ENCODE results near the gene MZT2A.
"Not testable (repeated sequence)": the region's sequence is repeated elsewhere in the genome, so short reads cannot be mapped to it uniquely, and the experiment has no call there.

MZT2A gene

DNA sequence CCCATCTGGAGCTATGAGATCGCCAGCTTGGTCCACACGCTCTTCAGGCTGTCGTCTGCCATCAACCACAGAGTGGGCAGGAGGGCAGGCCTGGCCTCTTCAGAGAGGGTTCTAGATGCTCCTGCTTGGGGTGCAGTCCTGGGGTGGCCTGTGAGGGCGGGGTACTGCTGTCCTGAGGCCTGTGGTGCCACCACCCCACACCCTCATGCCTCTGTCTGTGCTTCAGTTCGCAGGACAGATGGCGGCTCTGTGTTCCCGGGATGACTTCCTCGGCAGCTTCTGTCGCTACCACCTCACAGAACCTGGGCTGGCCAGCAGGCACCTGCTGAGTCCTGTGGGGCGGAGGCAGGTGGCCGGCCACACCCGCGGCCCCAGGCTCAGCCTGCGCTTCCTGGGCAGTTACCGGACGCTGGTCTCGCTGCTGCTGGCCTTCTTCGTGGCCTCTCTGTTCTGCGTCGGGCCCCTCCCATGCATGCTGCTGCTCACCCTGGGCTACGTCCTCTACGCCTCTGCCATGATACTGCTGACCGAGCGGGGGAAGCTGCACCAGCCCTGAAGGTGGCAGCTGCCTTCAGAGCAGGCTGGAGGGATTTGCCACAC is 27.8 kb upstream of the MZT2A start:
- DNase-seq, result not testable (repeated sequence)

DNA sequence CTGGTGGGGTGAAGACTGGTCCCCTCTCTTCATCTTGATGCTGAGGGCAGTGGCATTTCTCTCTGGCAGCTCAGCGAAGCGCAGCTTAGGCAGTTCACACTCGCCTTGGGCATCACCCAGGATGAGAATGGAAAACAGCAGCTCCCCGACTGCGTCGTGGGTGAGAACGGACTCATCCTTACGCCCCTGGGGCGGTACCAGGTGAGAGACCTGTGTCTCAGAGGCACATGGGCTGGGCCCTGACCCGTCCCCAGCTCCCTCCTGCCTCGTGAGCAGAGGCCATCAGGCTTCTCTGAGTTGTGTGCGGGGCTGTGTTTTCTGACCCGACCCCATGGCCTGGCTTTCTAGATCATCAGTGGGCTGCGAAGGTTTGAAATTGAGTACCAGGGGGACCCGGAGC is 27.3 kb upstream of the MZT2A start:
- DNase-seq, result no peak

DNA sequence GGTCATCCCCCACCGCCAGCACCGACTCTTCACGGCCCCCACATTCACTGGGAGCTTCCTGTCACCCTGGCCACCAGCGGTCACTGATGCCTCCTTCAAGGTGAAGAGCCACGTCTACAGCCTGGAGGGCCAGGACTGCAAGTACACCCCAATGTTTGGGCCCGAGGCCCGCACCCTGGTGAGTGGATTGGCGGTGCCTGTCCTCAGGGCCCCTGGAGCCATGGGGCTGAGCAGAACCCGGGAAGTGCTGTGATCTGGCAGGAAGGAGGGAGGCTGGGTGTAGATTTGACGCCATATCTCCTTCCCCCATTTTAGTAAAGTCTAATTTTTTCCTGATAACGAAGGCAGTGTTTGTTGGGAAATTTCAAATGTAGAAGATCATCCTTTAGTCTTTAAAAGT is 26.3 kb upstream of the MZT2A start:
- not testable (repeated sequence) for DNase-seq

DNA sequence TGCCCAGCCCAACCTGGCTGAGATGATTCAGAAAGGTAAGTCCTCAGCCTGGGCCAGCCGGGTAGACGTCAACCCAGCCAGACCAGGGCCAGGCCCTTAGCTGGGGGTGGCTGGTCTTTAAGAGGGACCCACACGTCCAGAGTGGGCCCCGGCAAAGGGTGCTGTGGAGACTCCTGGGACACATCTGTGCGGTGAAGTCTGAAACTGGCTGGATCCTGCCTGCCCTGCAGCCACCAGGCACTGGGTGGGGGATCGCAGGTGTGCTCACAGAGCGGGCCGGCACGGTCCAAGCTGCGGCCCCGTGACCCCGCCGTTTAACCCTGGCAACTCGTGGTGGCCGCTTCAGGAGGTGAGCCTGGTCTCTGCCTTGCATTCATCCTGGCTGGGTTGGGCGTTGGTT is 25.7 kb upstream of the MZT2A start:
- not testable (repeated sequence) for DNase-seq

DNA sequence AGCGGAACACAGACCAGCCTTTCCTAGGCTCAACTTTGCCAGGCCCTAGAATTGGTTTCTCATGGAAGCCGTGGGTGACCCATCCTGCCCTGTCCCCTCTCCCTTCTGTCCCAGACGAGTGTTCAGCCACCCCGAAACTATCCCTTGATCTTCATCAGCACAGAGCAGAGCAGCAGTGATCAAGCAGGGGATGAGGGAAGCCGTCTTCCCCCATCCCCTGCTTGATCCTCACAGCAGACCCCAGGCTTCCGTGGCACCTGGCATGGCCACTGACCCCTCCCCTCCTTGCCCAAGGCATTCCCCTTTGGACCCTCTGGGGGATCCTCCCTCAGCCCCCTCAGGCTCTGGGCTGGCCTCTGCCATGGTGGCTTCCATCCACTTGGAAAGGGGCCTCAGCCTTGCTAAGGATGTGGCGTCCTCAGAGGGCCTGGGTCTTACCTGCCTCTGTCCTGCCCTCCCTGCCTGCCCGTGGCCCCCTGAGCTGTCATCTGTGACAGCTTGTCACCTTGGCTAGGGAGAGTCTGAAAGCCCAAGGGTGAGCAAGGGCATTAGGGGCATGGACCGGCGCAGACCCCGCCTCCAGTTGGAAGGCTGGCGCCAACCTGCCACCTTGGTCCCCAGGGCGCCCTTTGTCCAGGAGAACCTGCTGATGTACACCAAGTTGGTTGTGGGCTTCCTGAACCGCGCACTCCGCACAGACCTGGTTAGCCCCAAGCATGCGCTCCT is 25.1 kb upstream of the MZT2A start:
- no peak for DNase-seq

DNA sequence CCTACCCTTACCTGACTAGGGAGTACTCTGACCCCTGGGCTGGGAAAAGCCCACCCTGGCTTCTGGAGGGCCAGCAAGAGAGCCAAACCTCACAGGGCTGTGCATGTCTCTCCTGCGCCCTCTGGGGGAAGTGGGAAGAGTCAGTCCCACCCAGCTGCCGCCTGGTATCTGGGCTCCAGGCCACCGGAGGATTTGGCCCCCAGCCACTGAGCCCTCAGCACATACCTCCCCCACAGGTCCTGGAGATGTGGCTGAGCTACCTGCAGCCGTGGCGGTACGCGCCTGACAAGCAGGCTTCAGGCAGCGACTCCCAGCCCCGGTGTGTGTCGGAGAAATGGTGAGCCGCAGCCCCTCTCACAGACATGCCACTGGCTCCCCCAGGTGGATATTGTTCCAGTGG is 24.4 kb upstream of the MZT2A start:
- DNase-seq, result peak; percentile 63

DNA sequence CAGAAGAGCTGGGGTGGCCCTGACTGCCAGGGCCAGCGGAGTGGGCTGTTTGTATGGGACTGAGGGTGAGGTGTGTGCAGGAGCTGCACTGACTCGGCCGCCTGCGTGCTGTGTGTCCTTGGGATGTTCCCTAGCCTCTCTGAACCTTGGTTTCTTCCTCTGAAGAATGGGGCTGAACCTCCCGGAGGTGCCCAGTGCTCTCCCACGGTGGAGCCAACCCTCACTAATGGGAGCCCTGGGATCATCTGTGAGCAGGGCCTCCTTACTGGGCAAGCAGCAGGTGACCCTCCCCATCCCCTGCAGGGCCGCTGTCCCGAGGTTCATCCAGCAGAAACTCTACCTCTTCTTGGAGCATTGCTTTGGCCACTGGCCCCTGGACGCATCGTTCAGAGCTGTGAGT is 23.8 kb upstream of the MZT2A start:
- DNase-seq, result no peak

DNA sequence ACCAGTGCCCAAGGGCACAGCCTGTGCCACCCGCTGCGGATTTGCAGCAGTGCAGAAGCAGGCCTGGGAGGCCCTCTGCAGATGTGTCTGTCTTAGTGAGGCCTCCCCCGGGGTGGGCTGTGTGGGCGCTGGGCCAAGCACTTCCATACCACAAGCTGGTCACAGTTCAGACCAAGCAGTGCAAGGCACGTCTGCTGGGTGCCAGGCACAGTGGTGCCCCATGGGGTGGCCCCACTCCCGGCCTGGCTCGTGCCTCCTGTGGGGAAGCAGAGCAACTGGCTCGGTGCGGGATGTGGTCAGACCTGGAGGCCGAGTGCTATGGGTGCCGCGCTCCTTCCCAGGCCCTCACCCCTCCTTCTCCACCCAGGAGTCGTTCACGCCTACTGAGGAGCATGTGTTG is 23.0 kb upstream of the MZT2A start:
- not testable (repeated sequence) for DNase-seq

DNA sequence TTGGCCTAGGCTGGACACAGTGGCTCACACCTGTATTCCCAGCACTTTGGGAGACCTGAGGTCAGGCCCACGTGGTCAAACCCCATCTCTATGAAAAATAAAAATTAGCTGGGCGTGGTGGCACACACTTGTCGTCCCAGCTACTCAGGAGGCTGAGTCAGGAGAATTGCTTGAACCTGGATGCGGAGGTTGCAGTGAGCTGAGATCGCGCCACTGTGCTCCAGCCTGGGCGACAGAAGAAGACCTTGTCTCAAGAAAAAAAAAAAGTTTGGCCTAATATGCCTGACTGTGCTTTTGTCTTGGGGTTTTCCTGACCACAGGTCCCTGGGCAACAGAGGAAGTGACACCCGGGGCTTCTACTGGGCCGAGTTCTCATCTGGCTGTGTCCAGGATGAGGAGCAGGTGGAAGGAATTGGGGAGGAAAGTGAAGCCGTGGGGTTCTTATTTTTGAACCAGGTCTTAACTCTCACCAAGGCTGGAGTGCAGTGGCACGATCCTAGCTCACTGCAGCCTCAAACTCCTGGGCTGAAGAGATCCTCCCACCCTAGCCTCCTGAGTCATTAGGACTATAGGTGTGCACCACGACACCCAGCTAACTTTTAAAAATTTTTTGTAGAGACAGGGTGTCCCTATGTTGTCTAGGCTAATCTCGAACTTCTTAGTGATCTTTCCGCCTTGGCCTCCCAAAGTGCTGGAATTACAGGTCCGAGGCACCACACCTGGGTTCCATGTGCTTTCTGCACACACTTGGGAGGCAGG is 22.4 kb upstream of the MZT2A start:
- DNase-seq, result not testable (repeated sequence)

DNA sequence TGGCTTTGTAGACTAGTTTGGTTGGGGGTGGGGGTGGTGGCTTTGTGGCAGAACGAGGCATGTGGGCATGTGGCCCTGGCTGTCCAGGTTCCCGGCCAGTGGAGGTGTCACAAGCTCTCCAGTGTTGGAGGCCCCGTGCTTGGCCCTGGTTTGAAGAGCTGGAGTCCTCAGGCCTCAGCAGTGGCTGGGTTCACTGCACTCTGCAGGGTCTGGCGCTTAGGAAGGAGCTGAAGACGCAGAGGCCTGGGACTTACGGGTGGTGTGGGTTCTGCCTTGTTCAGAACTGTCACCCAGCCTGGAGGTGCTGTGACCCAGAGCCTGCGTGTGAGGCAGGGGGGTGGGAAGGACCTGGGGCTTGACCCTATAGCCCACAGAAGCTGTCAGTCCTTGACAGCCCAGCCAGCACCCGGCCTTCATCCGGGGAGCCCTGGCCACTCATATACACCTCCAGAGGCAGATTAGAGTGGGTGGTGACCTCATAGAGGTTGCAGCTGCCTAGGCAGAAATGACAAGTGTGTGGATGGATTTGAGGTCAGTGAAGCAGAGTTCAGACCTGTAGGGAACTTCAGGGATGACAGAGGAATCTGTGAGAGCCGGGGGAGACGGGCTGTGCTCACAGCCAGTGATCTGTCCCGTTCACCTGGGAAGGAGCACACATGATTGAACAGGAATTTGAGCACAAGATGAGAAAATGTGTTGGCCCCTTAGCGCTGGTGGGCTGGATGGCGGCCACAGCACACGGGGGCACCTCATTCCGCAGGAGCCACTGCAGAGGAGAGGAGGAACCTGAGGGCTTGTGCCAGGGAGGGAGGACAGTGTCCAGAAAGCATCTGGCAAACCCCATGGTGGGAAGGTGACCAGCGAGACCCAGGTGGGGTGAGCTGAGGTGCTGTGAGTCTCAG is 20.0 kb upstream of the MZT2A start:
- DNase-seq, result not testable (repeated sequence)

DNA sequence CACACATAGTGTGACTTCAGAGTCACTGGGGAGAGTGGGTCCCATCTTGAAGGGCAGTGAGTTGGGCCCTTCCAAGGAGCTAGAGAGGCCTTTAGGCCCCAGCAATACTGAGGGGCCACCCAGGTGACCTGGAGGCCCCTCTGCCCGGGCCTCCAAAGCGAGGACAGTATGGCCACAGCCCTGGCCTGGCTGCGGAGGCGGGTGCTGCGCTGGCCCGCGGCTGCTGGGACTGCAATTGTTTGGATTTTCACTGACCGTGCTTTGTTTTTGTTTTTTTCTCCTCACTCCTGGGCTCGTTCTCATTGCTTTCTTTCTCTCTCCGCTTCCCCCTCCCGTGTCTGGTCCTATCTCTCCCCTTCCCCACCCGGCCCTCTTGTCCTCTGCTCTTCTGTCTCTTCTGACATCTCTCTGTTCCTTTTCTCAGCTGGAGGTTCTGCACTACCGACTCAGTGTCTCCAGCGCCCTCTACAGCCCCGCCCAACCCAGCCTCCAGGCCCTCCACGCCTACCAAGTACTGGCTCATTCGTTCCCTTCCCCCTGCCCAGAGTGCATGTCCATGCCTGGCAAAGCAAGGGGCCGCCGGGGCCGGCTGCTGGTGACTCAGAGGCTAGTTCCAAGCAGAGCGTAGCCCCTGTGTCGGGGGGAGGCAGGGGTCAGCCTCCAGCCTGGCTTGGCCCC is 19.2 kb upstream of the MZT2A start:
- DNase-seq, result not testable (repeated sequence)

DNA sequence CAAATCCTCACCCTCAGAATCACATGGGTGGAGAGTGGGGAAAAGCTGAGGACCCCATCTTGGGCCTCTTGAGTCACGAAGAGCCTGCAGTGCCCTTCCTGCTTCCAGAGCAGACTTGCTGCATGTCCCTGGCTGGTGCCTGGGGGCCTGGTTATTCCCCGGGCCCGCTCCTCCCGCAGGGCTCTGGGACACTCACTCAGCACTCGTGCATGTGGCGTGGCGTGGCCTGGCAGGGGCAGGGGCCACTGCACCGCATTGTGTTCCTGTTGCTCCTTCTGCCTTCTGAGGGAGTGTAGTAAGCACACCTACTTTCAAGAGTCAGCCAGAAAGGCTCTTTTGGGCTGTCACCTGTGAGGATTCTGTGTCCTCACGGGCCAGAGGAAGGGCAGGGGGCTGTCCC is 17.4 kb upstream of the MZT2A start:
- no peak for DNase-seq

DNA sequence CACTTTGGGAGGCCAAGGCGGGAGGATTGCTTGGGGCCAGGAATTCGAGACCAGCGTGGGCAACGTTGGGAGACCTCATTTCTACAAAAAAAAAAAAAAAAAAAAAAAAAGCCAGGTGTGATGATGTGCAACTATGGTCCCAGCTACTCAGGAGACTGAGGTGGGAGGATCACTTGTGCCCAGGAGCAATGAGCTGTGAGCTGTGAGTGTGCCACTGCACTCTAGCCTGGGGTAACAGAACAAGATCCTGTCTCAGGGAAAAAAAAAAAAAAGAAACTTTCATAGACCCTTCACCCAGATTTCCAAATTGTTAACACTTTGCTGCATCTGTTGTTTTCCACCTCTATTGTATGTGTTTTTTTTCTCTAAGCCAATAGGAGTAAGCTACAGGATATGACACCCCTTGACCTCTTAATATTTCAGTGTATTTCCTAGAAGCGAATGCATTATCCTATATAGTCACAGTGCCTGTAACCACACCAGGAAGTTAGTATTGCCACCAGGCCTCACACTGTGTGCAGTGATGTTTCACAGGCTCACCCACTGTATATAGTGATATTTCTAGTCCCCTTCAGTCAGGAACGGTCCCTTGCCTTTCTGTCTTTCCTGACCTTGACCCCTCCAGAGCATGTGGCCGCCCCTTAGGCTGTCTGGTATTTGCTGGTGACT is 12.0 kb upstream of the MZT2A start:
- DNase-seq, result not testable (repeated sequence)

DNA sequence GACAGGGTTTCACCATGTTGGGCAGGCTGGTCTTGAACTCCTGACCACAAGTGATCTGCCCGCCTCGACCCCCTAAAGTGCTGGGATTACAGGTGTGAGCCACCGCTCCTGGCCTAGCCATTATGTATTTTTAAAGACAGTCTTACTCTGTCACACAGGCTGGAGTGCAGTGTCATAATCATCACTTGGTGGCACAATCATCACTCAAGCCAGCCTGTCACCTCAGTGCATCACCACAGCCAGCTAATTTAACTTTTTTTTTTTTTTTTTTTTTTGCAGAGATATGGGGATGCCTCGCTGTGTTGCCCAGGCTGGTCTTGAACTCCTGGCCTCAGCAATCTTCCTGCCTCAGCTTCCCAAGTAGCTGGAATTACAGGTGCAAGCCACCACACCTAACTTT is 11.4 kb upstream of the MZT2A start:
- DNase-seq, result not testable (repeated sequence)

DNA sequence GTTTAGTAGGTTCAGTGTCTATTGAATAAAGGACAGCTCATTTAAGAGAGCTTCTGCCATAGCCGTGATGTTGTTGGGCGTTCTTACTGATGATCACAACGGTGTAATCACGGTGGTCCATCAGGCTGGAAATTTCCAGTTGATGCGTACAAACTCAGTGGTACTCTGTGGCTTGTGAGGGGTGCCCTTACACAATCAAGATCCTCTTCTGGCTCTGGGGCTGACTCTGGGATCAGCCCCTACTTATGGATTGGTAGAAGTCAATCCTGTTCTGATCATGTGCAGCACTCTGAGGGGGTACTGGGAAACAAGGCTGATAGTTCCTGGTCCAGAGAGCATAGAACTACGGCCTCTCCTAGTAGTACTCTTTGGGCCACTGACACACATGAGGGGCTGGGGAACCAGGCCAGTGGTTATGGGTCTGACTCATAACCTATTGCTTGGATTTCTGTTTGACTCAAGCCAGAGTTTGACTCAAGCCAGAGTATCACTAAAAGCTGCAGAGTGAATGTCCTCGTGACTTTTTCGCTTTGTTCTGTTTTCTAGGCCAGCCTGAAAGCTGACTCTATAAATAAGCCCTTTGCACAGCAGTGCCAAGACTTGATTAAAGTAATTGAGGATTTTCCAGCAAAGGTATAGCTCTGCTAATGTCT is 6.2 kb upstream of the MZT2A start:
- not testable (repeated sequence) for DNase-seq

DNA sequence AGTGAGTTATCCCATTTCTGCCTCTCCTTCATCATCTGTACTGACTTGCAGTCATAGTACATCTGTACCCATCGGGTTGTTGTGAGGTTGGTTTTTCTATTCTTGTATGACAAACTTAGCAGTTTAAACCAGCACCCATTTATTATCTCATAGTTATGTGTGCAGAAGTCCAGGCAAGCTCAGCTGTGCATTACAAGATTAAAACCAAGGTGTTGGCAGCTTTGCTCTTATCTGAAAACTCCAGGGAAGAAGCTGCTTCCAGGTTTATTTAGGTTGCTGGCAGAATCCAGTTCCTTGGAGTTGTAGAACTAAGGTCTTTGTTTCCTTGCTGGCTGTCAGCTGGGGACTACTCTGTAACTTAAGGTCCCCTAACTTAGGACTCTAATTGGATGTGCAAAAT is 3.3 kb upstream of the MZT2A start:
- not testable (repeated sequence) for DNase-seq

DNA sequence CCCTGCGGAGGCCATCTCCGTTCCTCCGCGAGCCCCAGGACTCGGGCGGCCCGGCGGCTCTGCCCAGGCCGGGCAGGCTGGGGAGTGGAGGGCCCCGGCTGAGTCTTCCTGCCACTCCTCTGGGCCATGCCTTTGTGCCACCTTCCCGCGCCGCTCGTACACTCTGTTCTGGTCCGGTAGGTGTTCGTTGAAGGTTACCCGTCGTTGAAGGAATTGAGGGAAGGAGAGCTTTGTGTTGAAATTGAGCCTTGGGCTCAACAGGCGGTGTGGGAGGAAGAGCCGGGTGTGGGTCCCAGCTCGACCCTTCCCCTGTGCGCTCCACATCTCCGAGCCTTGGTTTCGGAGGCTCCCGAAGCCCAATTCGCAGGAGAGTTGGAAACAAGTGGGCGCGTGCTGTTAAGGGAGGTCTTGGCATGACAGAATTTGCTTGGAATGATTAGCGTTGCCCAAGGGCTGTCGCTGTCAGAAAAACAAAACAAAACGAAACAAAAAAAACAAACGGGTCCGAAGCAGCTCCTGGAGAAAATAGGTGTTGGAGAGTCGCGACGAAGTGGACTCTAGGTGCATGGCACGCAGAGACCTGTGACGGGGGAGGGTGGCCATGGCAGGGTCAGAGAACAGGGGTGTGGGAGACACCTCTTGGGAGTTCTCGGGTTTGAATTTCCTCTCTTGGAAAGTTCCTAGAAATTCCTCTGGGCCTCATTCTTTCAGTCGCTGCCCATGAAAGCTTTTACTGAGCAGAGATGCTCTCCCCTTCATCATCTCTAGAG is 1.2 kb upstream of the MZT2A start:
- DNase-seq, result no peak

DNA sequence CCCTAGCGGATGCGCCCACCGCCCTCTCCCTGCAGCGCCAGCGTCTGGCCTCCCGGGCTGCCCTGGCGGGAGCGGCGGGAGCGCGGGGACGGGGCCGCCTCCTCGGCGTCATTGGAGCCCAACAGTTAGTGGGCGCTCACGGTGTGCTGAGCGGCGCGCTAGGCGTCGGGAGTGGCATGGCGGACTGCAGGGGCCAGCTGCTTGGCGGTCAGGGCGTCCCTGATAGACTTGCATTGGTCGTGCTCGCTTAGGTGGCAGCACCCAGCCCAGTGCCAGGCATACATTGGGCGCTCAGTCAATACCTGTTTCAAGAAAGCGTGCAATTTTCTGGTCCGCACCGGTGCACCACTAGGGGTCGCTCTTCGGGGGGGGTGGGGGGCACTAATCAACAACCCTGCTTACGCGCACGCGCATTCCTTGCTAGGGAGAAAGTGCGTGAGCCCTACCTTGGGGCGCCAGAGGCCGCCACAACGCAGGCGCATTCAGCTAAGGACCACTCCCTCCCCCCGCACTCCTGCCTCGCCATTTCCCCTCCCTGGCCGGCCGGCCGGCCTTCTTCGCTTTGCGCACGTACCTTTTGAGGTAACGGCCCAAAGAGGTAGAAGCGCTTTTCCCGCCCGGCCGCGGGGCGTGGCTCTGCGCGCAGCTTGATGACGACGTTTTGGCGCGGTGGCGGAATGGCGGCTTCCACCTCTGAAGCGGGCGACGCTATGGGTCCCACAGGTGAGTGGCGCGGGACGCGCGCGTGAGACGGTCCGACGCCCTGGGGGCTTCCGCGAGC is 411 bp upstream of the MZT2A start:
- DNase-seq, result peak; percentile 96

DNA sequence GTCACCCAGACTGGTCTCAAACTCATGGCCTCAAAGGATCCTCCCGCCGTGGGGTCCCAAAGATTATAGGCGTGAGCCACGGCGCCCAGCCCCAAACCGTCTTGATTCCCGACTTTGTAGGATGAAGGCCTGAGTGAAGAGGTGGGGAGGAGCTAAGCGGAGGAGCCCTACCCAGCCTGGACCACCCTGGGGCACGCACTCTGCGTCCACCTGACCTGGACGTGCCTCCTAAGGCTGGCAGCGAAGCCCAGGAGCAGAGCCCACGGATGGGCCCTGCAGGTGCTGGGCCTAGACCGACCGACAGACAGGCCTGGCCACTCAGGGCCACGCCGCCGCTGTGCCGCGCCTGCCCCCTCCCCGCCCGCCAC is 744 bp downstream of the MZT2A start:
- not testable (repeated sequence) for DNase-seq

Measured in NCI-H1694 (cell line).